Kidney capillary endothelial cell (primary cell): ENCODE measurements around the gene DYRK2.
"Not testable (repeated sequence)": the region's sequence is repeated elsewhere in the genome, so short reads cannot be mapped to it uniquely, and the experiment has no call there.

Experiments used
- DNase-seq: peaks from one replicate; pipeline ENCODE4 v3.0.0-alpha.2; 2018; ENCODE audit warnings: low spot score

DYRK2 gene

GRCh38 chr12:67671419-67671818, 22.9 kb downstream of the DYRK2 start:
- no peak for DNase-seq

GRCh38 chr12:67671892-67672291, 23.3 kb downstream of the DYRK2 start:
- DNase-seq = no peak

DNA sequence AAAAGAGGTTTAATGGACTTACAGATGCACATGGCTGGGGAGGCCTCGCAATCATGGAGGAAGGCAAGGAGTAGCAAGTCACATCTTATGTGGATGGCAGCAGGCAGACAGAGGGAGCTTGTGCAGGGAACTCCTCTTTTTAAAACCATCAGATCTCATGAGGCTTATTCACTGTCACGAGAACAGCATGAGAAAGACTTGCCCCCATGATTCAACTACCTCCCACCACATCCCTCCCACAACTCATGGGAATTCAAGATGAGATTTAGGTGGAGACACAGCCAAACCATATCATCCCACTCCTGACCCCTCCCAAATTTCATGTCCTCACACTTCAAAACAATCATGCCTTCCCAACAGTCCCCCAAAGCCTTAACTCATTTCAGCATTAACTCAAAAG, 24.0 kb downstream of the DYRK2 start:
- not testable (repeated sequence) for DNase-seq

GRCh38 chr12:67673509-67673908, 25.0 kb downstream of the DYRK2 start:
- not testable (repeated sequence) for DNase-seq

GRCh38 chr12:67674417-67674816, 25.9 kb downstream of the DYRK2 start:
- no peak for DNase-seq

DNA sequence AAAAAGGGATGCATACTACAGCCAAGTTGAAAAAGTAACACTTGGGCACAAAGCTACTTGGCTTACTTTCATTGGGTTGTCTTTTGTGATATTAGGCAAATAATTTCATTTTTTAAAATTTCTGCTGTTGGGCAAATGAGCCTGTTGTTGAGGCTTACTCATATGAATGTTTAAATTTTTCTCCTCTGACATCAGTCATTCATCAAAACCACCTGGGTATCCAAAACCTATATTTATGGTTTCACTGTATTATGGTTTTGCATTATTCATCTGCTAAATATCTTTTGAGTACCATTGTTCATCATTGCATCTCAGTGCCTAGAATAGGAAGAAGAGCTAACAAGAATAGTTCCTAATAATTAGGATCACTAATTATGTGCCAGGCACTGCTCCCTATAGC, 28.1 kb downstream of the DYRK2 start:
- no peak for DNase-seq

- no peak for DNase-seq
Observed at GRCh38 chr12:67677166-67677565, 28.6 kb downstream of the DYRK2 start.

DNA sequence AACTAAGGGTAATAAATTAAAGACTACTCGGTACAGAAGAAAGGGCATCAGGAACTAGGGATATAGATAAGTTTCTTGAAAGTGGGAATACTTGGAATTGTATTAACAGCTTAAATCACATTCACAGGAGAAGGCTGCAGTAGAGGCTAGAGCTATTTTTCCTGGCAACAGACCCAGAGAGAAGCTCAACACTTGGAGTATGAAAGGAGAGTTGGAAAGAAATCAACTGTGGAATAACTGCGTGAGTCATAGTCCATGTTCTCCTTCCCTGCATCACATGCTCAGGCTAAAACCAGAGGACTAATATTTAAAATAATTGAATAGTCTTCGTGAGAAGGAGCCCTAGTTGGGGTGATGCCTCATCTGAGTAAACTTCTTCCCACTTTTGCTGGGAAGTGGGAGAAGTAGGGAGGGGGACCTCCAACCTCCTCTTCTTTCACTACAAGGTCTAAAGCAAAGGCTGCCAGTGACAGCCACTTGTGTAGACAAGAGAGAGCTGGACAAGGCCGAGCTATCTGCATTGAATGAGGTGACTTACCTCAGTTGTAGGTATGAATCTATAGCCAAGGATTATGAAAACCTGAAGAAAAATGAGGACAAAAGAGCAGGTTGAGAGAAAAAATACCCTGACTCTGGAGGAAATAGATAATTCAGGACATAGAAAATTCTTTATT, 32.7 kb downstream of the DYRK2 start:
- no peak for DNase-seq

DNA sequence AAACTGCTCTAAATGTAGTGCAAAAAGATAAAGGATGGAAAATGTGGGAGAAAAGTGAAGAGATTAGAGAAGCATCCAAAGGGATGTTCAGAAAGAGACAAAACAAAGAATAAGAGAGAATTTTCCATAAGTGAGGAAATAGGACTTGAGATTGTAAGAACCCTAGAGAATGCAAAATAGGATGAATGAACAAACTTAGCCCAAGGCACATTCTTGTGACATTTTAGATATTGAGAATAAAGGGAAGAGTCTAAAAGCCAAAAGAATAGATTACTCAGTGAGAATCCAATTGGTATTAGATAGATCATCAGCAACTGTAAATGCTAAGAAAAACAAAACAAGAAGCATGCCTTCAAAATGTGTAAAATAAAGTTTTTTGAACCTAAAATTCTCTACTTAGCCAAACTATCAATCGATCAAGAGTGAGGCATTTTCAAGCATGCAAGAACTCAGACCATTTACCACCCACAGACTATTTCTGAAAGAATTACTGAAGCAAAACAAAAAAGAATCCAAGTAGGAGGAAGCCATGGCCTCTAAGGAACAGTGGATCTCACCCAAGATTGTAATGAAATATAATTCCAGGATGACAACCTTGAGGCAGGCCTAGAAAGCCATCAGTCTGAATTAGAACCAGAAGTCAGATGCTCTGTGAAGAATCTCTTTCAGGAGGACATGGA, 33.5 kb downstream of the DYRK2 start:
- DNase-seq = no peak

DNA sequence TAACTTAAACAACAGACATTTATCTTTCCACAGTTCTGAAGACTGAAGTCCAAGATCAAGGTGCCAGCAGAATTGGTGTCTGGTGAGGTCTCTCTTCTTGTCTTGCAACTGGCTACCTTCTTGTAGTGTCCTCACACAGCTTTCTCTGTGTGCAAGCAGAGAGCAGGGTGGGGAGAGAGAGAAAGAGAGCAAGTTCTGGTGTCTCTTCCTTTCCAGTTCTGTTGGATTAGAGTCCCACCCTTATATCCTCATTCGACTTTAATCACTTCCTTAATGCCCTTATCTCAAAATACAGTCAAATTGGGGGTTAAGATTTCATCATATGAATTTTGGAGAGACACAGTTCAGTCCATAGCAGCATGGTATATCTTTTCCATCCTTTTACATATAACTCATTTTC, 40.8 kb downstream of the DYRK2 start:
- no peak for DNase-seq

DNA sequence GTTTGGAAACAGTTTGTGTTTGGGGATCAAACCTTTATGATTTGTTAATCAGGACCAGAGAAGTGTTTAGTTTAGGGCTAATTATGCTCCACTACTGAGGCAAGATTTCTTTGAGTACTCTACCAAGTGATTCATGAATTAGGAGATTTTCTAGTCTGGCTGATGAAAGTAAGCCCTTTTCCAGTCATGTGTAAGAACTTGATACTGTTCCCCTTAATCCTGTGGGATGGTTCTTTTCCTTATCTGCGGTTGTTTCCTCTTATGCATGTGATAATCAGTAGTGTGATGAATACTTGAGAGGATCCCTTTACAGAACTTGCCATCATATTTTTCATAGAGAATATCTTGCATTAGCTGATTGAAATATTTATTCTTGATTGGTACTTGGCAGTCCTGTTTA, 42.1 kb downstream of the DYRK2 start:
- no peak for DNase-seq

- DNase-seq = no peak
Observed at GRCh38 chr12:67691220-67691619, 42.7 kb downstream of the DYRK2 start.

DNA sequence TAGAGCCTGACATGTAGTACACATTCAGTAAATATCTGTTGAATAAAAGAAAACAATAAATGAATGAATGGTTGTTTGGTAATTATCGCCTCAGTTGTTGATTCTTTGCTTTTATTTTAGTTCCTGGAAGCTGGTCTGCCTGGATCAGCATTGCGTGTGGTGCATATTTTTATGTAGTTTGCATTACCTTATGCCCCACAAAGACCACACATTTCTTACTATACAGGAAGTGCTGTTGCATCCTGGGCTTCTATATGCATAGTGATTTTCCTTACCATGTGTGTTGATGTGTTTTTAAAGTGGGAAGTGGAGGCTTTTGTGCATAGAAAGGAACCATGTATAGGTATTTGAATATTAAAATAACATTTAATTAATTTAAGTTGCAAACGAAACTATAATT, 43.6 kb downstream of the DYRK2 start:
- DNase-seq = no peak

GRCh38 chr12:67692966-67693365, 44.4 kb downstream of the DYRK2 start:
- no peak for DNase-seq

DNA sequence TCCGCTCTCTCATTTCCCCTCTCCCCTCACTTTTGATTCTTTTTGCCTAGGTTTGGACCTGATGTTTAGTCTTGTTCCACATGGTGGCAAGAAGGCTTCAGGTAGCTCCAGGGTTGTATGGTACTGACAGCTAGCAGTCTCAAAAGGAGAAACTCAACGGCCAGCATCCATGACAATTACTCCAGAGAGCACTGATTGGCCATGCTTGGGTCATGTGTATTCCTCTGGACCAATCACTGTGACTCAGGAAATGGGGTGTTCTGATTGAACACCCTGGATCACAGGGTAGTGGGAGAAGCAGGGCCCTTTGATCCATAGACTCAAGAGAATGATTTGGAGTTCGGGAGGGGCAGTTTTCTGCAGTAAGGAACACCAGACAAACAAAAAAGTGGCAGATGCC, 45.3 kb downstream of the DYRK2 start:
- no peak for DNase-seq

GRCh38 chr12:67694306-67694900, 45.9 kb downstream of the DYRK2 start:
- no peak for DNase-seq

DNA sequence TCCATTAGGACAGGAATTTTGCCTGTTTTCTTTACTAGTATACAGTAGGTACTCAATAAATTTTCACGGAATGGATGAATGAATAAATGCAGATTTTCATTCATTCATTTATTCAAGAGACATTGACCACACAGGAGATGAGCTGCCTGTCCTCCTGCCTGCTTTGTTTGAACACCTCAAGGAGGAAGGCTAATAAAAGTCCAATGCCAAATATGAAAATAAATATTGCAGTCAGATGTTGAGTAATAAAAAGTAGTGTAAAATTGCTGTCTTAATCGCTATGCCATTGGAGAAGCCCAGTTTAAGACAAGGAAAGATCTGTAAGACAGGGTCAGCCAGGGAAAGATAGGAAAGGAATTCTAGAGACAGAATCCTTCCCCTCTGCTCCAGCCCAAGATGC, 47.4 kb downstream of the DYRK2 start:
- no peak for DNase-seq

- DNase-seq = no peak
Observed at GRCh38 chr12:67697443-67697842, 48.9 kb downstream of the DYRK2 start.

GRCh38 chr12:67697967-67698366, 49.4 kb downstream of the DYRK2 start:
- no peak for DNase-seq

GRCh38 chr12:67698672-67699581, 50.4 kb downstream of the DYRK2 start:
- DNase-seq = no peak

GRCh38 chr12:67701121-67701520, 52.6 kb downstream of the DYRK2 start:
- no peak for DNase-seq

GRCh38 chr12:67702136-67702535, 53.6 kb downstream of the DYRK2 start:
- no peak for DNase-seq

DNA sequence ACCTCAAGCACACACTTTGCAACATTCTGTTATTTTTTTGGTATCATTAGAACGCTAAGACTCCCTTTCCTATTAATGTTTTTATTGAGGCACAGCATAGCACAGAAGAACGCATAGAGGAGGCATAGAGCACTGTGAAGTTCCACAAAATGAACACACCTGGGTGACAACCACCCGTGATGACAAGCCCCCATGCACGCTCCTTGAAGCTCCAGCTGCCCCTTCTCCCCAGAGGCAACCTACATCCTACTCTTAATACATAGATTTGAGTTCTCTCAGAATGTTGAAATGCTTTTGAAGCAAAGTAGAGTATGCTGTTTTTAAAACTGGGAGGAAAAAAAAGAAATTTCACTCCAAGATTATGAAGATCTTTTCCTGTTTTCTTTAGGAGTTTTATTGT, 55.5 kb downstream of the DYRK2 start:
- no peak for DNase-seq
